CD4-positive, alpha-beta T cell treated with Interleukin-4 for 1 hour (primary cell): ENCODE measurements around the gene CDC40.

Experiments used
- DNase-seq, 2 donors: peaks; one replicate each; pipeline ENCODE4 v3.0.0-alpha.2; 2020 to 2022

Gene CDC40

GRCh38 chr6:110180228-110181008 lies at the start of gene CDC40:
Gene CDC40, plus strand, starts transcription at chr6:110180427. Its CDS starts 18 bp downstream, at chr6:110180445.
- peak in 1 of 2 donors; percentile 60 for DNase-seq

DNA sequence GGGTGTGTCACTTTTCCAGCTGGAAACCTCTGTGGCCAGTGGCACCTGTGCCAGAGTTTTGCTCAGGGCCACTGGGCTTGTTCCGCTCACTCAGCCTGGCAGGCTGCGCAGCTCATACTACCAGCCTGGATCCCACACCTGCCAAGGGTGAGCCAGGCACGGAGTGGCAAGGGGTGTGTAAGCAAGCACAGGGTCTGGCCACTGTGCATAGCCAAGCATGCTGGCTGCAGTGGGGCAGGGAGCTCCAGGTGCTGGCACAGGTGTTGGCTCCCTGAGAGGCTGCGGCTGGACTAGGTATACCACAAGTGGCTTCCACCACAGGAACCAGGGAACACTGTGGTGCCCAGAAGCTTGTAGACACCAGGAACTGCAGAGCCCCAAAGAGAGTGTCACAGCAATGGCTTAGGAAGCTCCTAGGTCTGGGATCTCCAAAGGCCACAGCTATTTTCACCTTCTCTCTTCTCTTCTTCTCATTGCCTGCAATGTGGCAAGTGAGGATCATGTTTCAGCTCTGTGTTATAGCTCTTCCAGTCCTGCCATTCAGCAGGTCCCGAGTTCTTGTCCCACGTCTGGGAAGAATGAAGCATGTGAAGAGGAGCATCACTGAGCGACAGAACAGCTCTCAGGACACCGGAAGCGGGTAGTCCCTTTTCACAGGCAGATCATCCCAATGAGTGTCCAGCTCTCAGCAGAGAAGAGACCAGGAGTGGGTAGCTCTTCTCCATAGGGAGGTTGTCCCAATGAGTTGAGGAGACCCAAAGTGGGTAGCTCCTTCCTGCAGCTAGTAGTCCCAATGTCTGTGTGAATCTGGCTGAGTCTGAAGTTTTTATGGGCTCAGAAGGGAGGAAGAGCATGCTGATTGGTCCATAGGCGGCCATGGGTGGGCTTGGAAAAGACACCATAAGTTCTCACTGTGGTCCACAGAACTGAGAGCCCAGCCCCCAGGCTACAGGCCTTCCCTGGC lies 42.0 kb upstream of the CDC40 start:
- DNase-seq: no peak

GRCh38 chr6:110139052-110139451 lies 41.2 kb upstream of the CDC40 start:
- no peak for DNase-seq

DNA sequence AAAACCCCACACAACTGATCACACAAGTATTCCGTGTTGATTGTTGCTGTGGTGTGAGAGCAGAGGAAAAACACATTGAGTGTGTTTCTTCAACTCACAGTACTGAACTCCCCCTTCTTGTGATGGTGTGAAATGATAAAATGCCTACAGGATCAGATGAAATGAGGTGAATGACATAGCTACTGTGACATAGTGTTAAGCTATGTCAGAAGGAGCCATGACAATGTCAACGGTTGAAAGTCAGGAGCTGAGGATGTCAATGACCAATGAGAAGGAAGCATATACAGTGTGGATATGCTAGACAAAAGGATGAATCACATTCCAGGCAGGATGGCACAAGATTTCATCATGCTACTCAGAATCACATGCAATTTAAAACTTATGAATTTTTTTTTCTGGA lies 39.6 kb upstream of the CDC40 start:
- no peak for DNase-seq

GRCh38 chr6:110147870-110148269 lies 32.4 kb upstream of the CDC40 start:
- no peak for DNase-seq

DNA sequence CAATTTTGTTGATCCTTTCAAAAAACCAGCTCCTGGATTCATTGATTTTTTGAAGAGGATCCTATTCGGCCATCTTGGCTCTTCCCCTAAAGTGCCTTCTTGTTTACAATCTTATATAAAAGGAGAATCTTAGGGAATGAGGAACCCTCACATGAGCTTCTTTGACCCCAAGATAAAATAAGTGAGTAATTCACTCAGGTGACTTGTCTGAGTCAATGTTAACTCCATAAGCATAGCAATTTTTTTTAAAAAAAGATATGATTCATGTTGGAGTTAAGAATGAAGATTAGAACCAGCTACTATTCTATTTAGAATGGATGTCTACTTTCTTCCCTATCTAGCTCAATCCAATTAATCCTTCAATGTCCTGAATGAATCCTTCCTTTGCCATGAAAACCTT lies 21.7 kb upstream of the CDC40 start:
- DNase-seq: no peak

GRCh38 chr6:110170081-110170480 lies 10.1 kb upstream of the CDC40 start:
- no peak for DNase-seq

GRCh38 chr6:110173506-110174132 lies 6.6 kb upstream of the CDC40 start:
- DNase-seq: no peak

DNA sequence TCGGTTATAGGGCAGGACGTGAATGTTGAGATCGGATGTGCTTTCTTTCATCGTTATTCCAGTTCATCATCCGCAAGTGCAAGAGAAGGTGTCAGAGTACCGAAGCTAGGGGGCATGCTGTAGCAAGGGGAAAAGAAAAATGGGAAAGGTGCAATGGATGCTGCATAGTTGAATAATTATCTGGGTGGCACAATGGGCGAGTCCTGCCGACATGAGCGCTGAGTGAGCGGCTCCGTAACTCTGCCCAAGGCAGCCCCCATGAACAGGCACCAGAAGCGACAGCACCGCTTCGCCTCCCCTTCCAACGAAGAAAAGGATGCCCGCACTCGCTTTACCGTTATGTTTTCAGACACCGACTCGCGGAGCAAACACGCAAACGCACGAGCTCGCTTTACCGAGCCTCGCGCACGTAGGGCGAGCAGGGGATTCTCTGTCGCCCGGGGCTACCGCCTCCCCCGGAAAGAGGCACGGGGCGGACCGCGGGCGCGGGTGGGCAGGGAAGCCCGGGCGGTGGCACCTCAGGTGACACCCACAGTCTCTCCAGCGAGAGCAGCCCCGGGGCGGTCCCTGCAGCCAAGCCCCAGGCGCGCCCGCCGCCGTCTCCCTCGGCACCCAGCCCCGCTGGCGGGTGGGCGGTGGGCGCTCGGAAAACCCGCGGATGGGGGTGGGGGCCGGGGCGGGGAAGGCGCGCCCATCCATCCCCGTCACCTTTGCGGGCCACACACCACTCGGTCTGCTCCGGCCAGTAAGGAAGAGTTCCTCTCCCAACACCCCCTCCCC lies 1.4 kb upstream of the CDC40 start:
- DNase-seq: peak; percentile 68 to 74

DNA sequence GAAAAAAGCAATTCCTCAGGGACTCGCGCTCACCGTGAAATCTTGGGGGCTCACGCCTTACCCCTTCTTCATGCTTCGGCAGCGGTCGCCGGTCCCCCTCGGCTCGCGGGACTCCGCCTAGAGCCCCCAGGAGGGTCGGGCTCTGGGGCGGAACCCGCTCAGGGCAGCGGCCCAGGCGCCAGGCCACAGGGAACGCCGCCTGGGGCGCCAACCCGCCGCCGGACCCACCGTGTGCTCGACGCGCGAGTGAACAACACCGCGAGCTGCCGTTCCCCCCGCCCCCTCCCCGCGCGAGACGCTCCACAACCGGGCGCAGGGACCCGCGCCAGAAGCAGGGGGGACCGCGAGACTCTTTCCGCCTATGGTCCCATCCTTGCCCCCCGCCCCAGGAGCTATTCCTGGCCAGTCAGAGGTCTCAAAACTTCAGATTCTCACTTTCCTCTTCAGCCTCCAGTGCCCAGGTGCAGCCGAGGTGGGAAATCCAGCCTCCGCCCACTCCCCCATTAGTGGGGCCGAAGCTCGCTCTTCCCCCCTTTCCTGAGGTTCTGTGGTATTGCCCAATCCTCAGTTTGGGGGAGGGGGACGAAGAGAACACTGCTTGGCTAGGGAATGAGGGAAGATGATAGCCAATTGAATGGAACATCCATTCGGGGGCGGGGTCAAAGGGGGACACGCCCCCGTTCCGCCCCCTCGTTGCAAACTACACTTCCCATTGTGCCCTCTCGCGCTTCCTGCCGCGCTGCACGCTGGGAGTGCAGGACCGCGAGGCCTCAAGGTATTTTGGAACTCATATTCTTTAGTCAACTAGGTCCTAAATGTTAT lies 610 bp upstream of the CDC40 start, which contains the start of gene WASF1:
Gene WASF1, minus strand, starts transcription at position 265 of the 822 bp plus-strand sequence. CDS start 52,069 bp downstream, outside the sequence.
- peak; percentile 92 to 93 for DNase-seq

- peak in 1 of 2 donors; percentile 14 for DNase-seq
Measured at GRCh38 chr6:110181131-110182030, 1.2 kb downstream of the CDC40 start.

DNA sequence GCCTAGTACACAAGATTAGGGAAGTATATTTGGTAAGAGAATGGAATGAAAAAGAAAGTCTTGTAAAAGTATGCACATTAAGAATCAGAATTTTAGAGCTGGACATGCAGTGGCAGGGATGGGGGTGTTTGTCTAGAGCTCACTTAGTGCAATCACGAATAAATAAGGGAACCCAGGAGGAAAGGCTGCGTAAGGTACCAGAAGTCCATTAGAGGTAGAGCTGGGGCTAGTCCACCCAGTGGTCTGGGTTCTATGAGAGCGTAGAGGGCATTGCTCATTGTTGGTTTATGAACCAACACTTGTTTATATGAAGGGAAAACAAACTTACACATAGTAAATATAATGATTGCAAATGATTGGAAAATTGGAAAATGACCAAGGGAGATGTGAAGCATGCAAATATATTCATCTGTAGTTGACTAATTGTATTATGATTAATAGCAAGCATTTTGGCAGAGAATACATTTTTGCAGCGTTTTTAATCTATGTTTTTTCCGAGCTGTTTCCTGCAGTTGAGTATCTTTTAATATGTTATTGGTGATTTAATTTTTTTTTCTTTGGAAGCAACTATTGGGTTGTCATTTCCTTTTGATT lies 3.2 kb downstream of the CDC40 start:
- DNase-seq: no peak

- DNase-seq: no peak
Measured at GRCh38 chr6:110185879-110186278, 5.7 kb downstream of the CDC40 start.

DNA sequence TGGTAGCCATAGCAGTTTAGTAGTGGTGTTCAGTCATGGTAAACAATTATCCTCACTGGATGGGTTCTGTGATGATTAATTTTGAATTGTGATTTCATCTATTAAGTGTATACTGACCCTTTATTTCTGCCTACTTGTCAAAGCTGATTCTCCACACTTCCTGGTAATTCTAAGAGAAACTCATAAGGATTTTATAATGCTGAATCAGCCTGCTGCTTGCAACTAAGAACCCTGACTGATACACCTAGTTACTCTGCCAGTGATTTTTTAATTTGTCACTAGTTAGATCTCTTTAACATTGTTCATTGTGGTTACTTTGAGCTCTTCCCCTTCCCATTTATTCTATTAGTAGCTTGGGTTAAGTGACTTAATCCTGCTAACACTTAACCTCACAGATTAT lies 8.6 kb downstream of the CDC40 start:
- DNase-seq: no peak

- no peak for DNase-seq
Measured at GRCh38 chr6:110190726-110191125, 10.5 kb downstream of the CDC40 start.

GRCh38 chr6:110191477-110191876 lies 11.2 kb downstream of the CDC40 start:
- no peak for DNase-seq

DNA sequence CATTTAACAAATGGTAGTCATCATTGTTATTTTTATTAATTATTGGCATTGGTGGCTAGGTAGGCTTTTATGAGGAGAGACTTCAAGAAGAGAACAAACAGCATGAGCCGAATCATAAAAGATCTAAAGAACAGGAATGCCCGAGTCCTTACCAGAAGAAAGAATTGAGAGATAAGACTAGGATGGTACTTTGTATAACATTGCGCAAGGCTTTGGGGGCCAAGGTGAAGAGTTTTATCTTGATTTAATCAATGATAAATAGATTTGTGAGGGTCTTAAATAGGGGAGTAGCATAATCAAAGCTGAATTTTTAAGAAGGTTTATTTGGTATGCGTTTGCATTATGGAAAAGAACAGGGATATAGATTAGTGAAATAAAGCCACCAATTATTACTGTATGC lies 15.4 kb downstream of the CDC40 start:
- DNase-seq: no peak

GRCh38 chr6:110196874-110197273 lies 16.6 kb downstream of the CDC40 start:
- no peak for DNase-seq

GRCh38 chr6:110198561-110198960 lies 18.3 kb downstream of the CDC40 start:
- DNase-seq: no peak
